Parathyroid adenoma (tissue), 2 donors: ENCODE results near the gene ULBP2.

Experiments used
- H2AFZ ChIP-seq: fragments of 300-600 bp; sonication (generic); one replicate; pipeline ENCODE4 v1.7.0; 2017; ENCODE audit warnings: antibody characterized with exemption, mild to moderate bottlenecking
- H3K27ac ChIP-seq: fragments of 300-600 bp; sonication (generic); one replicate; pipeline ENCODE4 v1.7.0; 2017
- H3K27me3 ChIP-seq: fragments of 300-600 bp; sonication (generic); one replicate; pipeline ENCODE4 v1.7.0; 2017; ENCODE audit warnings: low read length; ENCODE audit not compliant: control insufficient read depth, insufficient read depth
- H3K36me3 ChIP-seq: fragments of 300-600 bp; sonication (generic); one replicate; pipeline ENCODE4 v1.7.0; 2017; ENCODE audit warnings: low read length; ENCODE audit not compliant: control insufficient read depth, insufficient read depth
- H3K4me1 ChIP-seq: fragments of 300-600 bp; sonication (generic); one replicate; pipeline ENCODE4 v1.7.0; 2017; ENCODE audit warnings: control low read depth
- H3K4me2 ChIP-seq: fragments of 300-600 bp; sonication (generic); one replicate; pipeline ENCODE4 v1.7.0; 2017; ENCODE audit warnings: low read length
- H3K4me3 ChIP-seq: fragments of 300-600 bp; sonication (generic); one replicate; pipeline ENCODE4 v1.7.0; 2017; ENCODE audit warnings: low read depth, low read length
- H3K79me2 ChIP-seq: fragments of 300-600 bp; sonication (generic); one replicate; pipeline ENCODE4 v1.7.0; 2017; ENCODE audit warnings: control low read depth
- H3K9ac ChIP-seq: fragments of 300-600 bp; sonication (generic); one replicate; pipeline ENCODE4 v1.7.0; 2017; ENCODE audit warnings: mild to moderate bottlenecking
- H3K9me3 ChIP-seq: fragments of 300-600 bp; sonication (generic); one replicate; pipeline ENCODE4 v1.7.0; 2017; ENCODE audit warnings: low read length; ENCODE audit not compliant: control insufficient read depth
- CTCF ChIP-seq: fragments of 300-600 bp; sonication (generic); IDR thresholded peaks from one replicate; pipeline ENCODE4 v1.7.0; 2017; ENCODE audit warnings: antibody characterized with exemption, mild to moderate bottlenecking
- donor health status: primary hyperparathyroidism.

ULBP2 gene

GRCh38 chr6:149991838-149992237, 50.0 kb downstream of the ULBP2 start:
- peaks cover 6% of the 10 kb centered on the region for H3K27me3 ChIP-seq
- no peak overlapping the region for H3K4me3 ChIP-seq
- no peak for TF ChIP-seq CTCF
- H3K9ac ChIP-seq = no peak overlapping the region
- H3K27ac ChIP-seq = no peak overlapping the region
- H2AFZ ChIP-seq = no peak overlapping the region
- H3K4me1 ChIP-seq = no peaks in the 10 kb centered on the region
- H3K79me2 ChIP-seq = no peaks in the 10 kb centered on the region
- no peaks in the 10 kb centered on the region for H3K9me3 ChIP-seq
- H3K4me2 ChIP-seq = no peak overlapping the region
- no peaks in the 10 kb centered on the region for H3K36me3 ChIP-seq

GRCh38 chr6:149995235-149995750, 53.5 kb downstream of the ULBP2 start:
- Histone ChIP-seq H3K27ac (no peak overlapping the region), H3K4me1 (no peaks in the 10 kb centered on the region), H3K9ac (no peak overlapping the region), H3K36me3 (no peaks in the 10 kb centered on the region), H2AFZ (no peak overlapping the region), H3K9me3 (no peaks in the 10 kb centered on the region), H3K27me3 (no peaks in the 10 kb centered on the region), H3K79me2 (no peaks in the 10 kb centered on the region), H3K4me3 (no peak overlapping the region), H3K4me2 (no peak overlapping the region)
- TF ChIP-seq CTCF = no peak

- Histone ChIP-seq H3K27me3 (no peaks in the 10 kb centered on the region), H3K79me2 (no peaks in the 10 kb centered on the region), H3K9ac (no peak overlapping the region), H2AFZ (no peak overlapping the region), H3K4me2 (no peak overlapping the region), H3K4me1 (no peaks in the 10 kb centered on the region), H3K27ac (no peak overlapping the region), H3K4me3 (no peak overlapping the region), H3K9me3 (no peaks in the 10 kb centered on the region), H3K36me3 (no peaks in the 10 kb centered on the region)
- no peak for TF ChIP-seq CTCF
Observed at GRCh38 chr6:149995971-149996370, 54.2 kb downstream of the ULBP2 start.
